Neural cell (in vitro differentiated cells): ENCODE results near the gene GALNT5. TPM values are rescaled to one million over a fixed set of nuclear protein-coding genes. Genes with fewer than 3 reads are reported as not detected.
A peak's percentile ranks its signal among the peaks of the same experiment; 100 is the strongest.

Experiments
- H2AFZ ChIP-seq: fragments of 200-600, 300-800 bp; sonication (generic), shearing (Covaris generic); 2 replicates; pipeline ENCODE4 v1.6.0; 2014; ENCODE audit warnings: low read depth, mild to moderate bottlenecking, antibody characterized with exemption, low read length, moderate library complexity
- H3F3A ChIP-seq: fragments of 200-600 bp; shearing (Covaris generic); 2 replicates; pipeline ENCODE4 v1.6.1; 2016; ENCODE audit warnings: mild to moderate bottlenecking, moderate library complexity, mixed read lengths, antibody characterized with exemption, low read length; ENCODE audit not compliant: insufficient read depth, poor library complexity, severe bottlenecking
- H3K27ac ChIP-seq: fragments of 200-600, 300-800 bp; sonication (generic), shearing (Covaris generic); 2 replicates; pipeline ENCODE4 v1.5.1; 2014; ENCODE audit warnings: mild to moderate bottlenecking, low read length, moderate library complexity
- H3K27me3 ChIP-seq: fragments of 300-800, 200-600 bp; sonication (generic), shearing (Covaris generic); 2 replicates; pipeline ENCODE4 v1.6.0; 2014; ENCODE audit warnings: mild to moderate bottlenecking, low read depth, low read length, moderate library complexity; ENCODE audit not compliant: insufficient read depth
- H3K36me3 ChIP-seq: fragments of 300-800, 200-600 bp; sonication (generic), shearing (Covaris generic); 2 replicates; pipeline ENCODE4 v1.5.1; 2014; ENCODE audit warnings: mild to moderate bottlenecking, antibody characterized with exemption, low read length, moderate library complexity; ENCODE audit not compliant: insufficient read depth
- H3K4me2 ChIP-seq: fragments of 300-800, 200-600 bp; sonication (generic), shearing (Covaris generic); 2 replicates; pipeline ENCODE4 v1.6.0; 2014; ENCODE audit warnings: mild to moderate bottlenecking, low read length
- H3K4me3 ChIP-seq: fragments of 300-800, 200-600 bp; sonication (generic), shearing (Covaris generic); 2 replicates; pipeline ENCODE4 v1.5.1; 2014; ENCODE audit warnings: mild to moderate bottlenecking, low read length, moderate library complexity
- H3K79me2 ChIP-seq: fragments of 200-600 bp; shearing (Covaris generic); replicated peaks from 2 replicates; pipeline ENCODE4 v1.6.0; 2014; ENCODE audit warnings: mild to moderate bottlenecking, low read length, moderate library complexity; ENCODE audit not compliant: insufficient read depth
- H3K9ac ChIP-seq: fragments of 300-800, 200-600 bp; sonication (generic), shearing (Covaris generic); 2 replicates; pipeline ENCODE4 v1.6.1; 2016; ENCODE audit warnings: mild to moderate bottlenecking, low read length, mixed read lengths
- H3K9me2 ChIP-seq: fragments of 200-600 bp; shearing (Covaris generic); 2 replicates; pipeline ENCODE4 v1.6.1; 2016; ENCODE audit warnings: mild to moderate bottlenecking, low read length, mixed read lengths; ENCODE audit not compliant: insufficient read depth
- H3K9me3 ChIP-seq: fragments of 200-600, 300-800 bp; sonication (generic), shearing (Covaris generic); 2 replicates; pipeline ENCODE4 v1.6.1; 2016; ENCODE audit warnings: mild to moderate bottlenecking, mixed run types, low read length, moderate library complexity, mixed read lengths
- H4K20me1 ChIP-seq: fragments of 200-600 bp; shearing (Covaris generic); 2 replicates; pipeline ENCODE4 v1.6.1; 2016; ENCODE audit warnings: mild to moderate bottlenecking, mixed run types; ENCODE audit not compliant: insufficient read depth
- EP300 ChIP-seq: fragments of 450-650 bp; conservative IDR thresholded peaks from 2 replicates; pipeline ENCODE4 v1.6.1; 2014; ENCODE audit warnings: antibody characterized with exemption, mild to moderate bottlenecking, moderate library complexity; ENCODE audit not compliant: poor library complexity, severe bottlenecking
- EZH2 ChIP-seq: fragments of 200-600, 300-800 bp; shearing (Covaris generic), sonication (generic); IDR thresholded peaks from 2 replicates; pipeline ENCODE4 v1.6.1; 2014; ENCODE audit warnings: antibody characterized with exemption, low read length, borderline replicate concordance, mild to moderate bottlenecking; ENCODE audit not compliant: insufficient read depth, poor library complexity, severe bottlenecking
- MXI1 ChIP-seq: fragments of 450-650 bp; conservative IDR thresholded peaks from 2 replicates; pipeline ENCODE4 v1.6.1; 2014; ENCODE audit warnings: antibody characterized with exemption, mild to moderate bottlenecking; ENCODE audit not compliant: poor library complexity, severe bottlenecking
- POLR2AphosphoS5 ChIP-seq: IDR thresholded peaks from 2 replicates; pipeline ENCODE4 v1.6.1; 2012
- RAD21 ChIP-seq: fragments of 450-650 bp; conservative IDR thresholded peaks from 2 replicates; pipeline ENCODE4 v1.6.1; 2014; ENCODE audit warnings: antibody characterized with exemption, mild to moderate bottlenecking, moderate library complexity
- REST ChIP-seq: IDR thresholded peaks from 2 replicates; pipeline ENCODE4 v1.6.1; 2012; ENCODE audit warnings: borderline replicate concordance
- SMC3 ChIP-seq: fragments of 450-650 bp; conservative IDR thresholded peaks from 2 replicates; pipeline ENCODE4 v1.6.1; 2014; ENCODE audit warnings: antibody characterized with exemption, mild to moderate bottlenecking, moderate library complexity; ENCODE audit not compliant: poor library complexity
- TAF1 ChIP-seq: IDR thresholded peaks from 2 replicates; pipeline ENCODE4 v1.6.1; 2012; ENCODE audit warnings: low read depth
- polyA plus RNA-seq: library from polyadenylated mRNA; depleted of rRNA; stranded (reverse); fragments of >200 nt; gene quantifications from 2 replicates; pipeline ENCODE4 v1.2.3, GENCODE V29; 2014
- TF ChIP-seq, protein P1 (sequence below): fragments of 450-650 bp; IDR thresholded peaks from 2 replicates; pipeline ENCODE4 v1.5.1; 2014; ENCODE audit warnings: antibody characterized with exemption, mild to moderate bottlenecking, moderate library complexity; ENCODE audit not compliant: poor library complexity, severe bottlenecking

The GALNT5 gene
- polyA plus RNA-seq, 1 donor from 2014 or later = not detected

- no peaks in the 10 kb centered on the region for H3K27me3 ChIP-seq
- no peaks in the 10 kb centered on the region for H3K9me3 ChIP-seq
- H3K36me3 ChIP-seq = no peaks in the 10 kb centered on the region
- H3K27ac ChIP-seq = no peak overlapping the region
- TF ChIP-seq SMC3 (no peak), EP300 (no peak), RAD21 (no peak), TAF1 (no peak), EZH2 (no peak), REST (no peak), POLR2AphosphoS5 (no peak), MXI1 (no peak)
- TF ChIP-seq, protein P1, sequence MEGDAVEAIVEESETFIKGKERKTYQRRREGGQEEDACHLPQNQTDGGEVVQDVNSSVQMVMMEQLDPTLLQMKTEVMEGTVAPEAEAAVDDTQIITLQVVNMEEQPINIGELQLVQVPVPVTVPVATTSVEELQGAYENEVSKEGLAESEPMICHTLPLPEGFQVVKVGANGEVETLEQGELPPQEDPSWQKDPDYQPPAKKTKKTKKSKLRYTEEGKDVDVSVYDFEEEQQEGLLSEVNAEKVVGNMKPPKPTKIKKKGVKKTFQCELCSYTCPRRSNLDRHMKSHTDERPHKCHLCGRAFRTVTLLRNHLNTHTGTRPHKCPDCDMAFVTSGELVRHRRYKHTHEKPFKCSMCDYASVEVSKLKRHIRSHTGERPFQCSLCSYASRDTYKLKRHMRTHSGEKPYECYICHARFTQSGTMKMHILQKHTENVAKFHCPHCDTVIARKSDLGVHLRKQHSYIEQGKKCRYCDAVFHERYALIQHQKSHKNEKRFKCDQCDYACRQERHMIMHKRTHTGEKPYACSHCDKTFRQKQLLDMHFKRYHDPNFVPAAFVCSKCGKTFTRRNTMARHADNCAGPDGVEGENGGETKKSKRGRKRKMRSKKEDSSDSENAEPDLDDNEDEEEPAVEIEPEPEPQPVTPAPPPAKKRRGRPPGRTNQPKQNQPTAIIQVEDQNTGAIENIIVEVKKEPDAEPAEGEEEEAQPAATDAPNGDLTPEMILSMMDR = no peak
- H3F3A ChIP-seq = no peaks in the 10 kb centered on the region
- no peak overlapping the region for H3K9ac ChIP-seq
- no peaks in the 10 kb centered on the region for H3K9me2 ChIP-seq
- no peaks in the 10 kb centered on the region for H3K79me2 ChIP-seq
- H4K20me1 ChIP-seq = no peaks in the 10 kb centered on the region
- H2AFZ ChIP-seq = no peak overlapping the region
- no peak overlapping the region for H3K4me3 ChIP-seq
- H3K4me2 ChIP-seq = no peak overlapping the region
Measured at GRCh38 chr2:157362627-157363026, 105.1 kb downstream of the GALNT5 start.

GRCh38 chr2:157363612-157364101 lies 106.2 kb downstream of the GALNT5 start:
- TF ChIP-seq SMC3 (no peak), MXI1 (no peak), EP300 (peak; percentile 79), RAD21 (no peak), POLR2AphosphoS5 (peak; percentile 75), REST (no peak), TAF1 (no peak)
- TF ChIP-seq, protein P1 = no peak
- Histone ChIP-seq H3F3A (no peaks in the 10 kb centered on the region), H3K27ac (peak overlapping the region; percentile 52), H3K9me3 (no peaks in the 10 kb centered on the region), H4K20me1 (no peaks in the 10 kb centered on the region), H3K79me2 (no peaks in the 10 kb centered on the region), H3K36me3 (no peaks in the 10 kb centered on the region), H3K4me2 (peak overlapping the region; percentile 33), H2AFZ (no peak overlapping the region), H3K9me2 (no peaks in the 10 kb centered on the region), H3K9ac (no peak overlapping the region), H3K4me3 (peak overlapping the region; percentile 11), H3K27me3 (no peaks in the 10 kb centered on the region)
